IMR-90 (cell line): ENCODE data around the gene JMJD1C. TPM values are rescaled to one million over a fixed set of nuclear protein-coding genes. Genes with fewer than 3 reads are reported as not detected.
A peak's percentile ranks its signal among the peaks of the same experiment; 100 is the strongest.

Experiments used
- ATAC-seq: fragments of 200-7000 bp; cut with Tn5 transposase; 2 replicates; pipeline ENCODE4 v1.9.1; 2020; ENCODE audit warnings: low read depth, mild to moderate bottlenecking, moderate library complexity
- BruUV-seq: library from RNA; stranded (reverse); fragments of 400-500 nt; replicated peaks from 2 replicates; lab custom pipeline; 2021; lab: Mats Ljungman, UMichigan
- CTCF ChIA-PET: fragments of 300-600 bp; formaldehyde crosslinking; extraction: SDS; loops from one replicate; lab custom pipeline; 2021; ENCODE audit warnings: antibody characterized with exemption; lab: Yijun Ruan, JAX
- POLR2A ChIA-PET: fragments of 300-600 bp; sonication (Branson Sonifier 250); formaldehyde crosslinking; loops from one replicate; lab custom pipeline; 2022; ENCODE audit warnings: antibody characterized with exemption; ENCODE audit not compliant: unreplicated experiment; lab: Charles Lee
- DNase-seq: peaks from one replicate; pipeline ENCODE4 v3.0.0; 2013
- H2AFZ ChIP-seq: replicated peaks from 2 replicates; pipeline ENCODE3; 2013; ENCODE audit warnings: low read length, mild to moderate bottlenecking; ENCODE audit not compliant: poor library complexity
- H2AK5ac ChIP-seq: 2 replicates; pipeline ENCODE4 v1.6.1; 2013; ENCODE audit warnings: low read depth, low read length, inconsistent platforms
- H2AK9ac ChIP-seq: replicated peaks from 2 replicates; pipeline ENCODE3; 2013; ENCODE audit warnings: mild to moderate bottlenecking, low read depth, low read length, moderate library complexity; ENCODE audit not compliant: poor library complexity
- H2BK120ac ChIP-seq: 2 replicates; pipeline ENCODE4 v1.6.1; 2013; ENCODE audit warnings: low read depth, low read length, inconsistent platforms
- H2BK15ac ChIP-seq: 3 replicates; pipeline ENCODE4 v1.6.1; 2013; ENCODE audit warnings: low read depth, low read length, inconsistent platforms
- H2BK20ac ChIP-seq: 2 replicates; pipeline ENCODE4 v1.6.1; 2013; ENCODE audit warnings: low read depth, mild to moderate bottlenecking, inconsistent platforms, low read length, moderate library complexity
- H2BK5ac ChIP-seq: 2 replicates; pipeline ENCODE4 v1.6.1; 2013; ENCODE audit warnings: mild to moderate bottlenecking, low read depth, low read length, inconsistent platforms; ENCODE audit not compliant: poor library complexity, severe bottlenecking
- H3K14ac ChIP-seq: replicated peaks from 2 replicates; pipeline ENCODE4 v1.6.1; 2013; ENCODE audit warnings: low read depth, low read length, inconsistent platforms
- H3K18ac ChIP-seq: 2 replicates; pipeline ENCODE4 v1.6.1; 2013; ENCODE audit warnings: low read depth, low read length, control low read depth
- H3K23ac ChIP-seq: 2 replicates; pipeline ENCODE4 v1.6.1; 2013; ENCODE audit warnings: low read depth, low read length, inconsistent platforms
- H3K27ac ChIP-seq: 2 replicates; pipeline ENCODE4 v1.5.1; 2013; ENCODE audit warnings: mild to moderate bottlenecking, control low read depth, low read length; ENCODE audit not compliant: insufficient read depth
- H3K27me3 ChIP-seq: 2 replicates; pipeline ENCODE4 v1.6.1; 2013; ENCODE audit warnings: low read length; ENCODE audit not compliant: control insufficient read depth, insufficient read depth
- H3K36me3 ChIP-seq: 2 replicates; pipeline ENCODE4 v1.6.1; 2013; ENCODE audit warnings: low read length, mixed read lengths; ENCODE audit not compliant: control insufficient read depth, insufficient read depth
- H3K4ac ChIP-seq: 2 replicates; pipeline ENCODE4 v1.6.1; 2013; ENCODE audit warnings: low read depth, low read length, inconsistent platforms
- H3K4me1 ChIP-seq: 2 replicates; pipeline ENCODE4 v1.6.1; 2013; ENCODE audit warnings: low read length, mixed read lengths; ENCODE audit not compliant: control insufficient read depth, insufficient read depth
- H3K4me2 ChIP-seq: 2 replicates; pipeline ENCODE4 v1.6.1; 2013; ENCODE audit warnings: low read depth, mild to moderate bottlenecking, control low read depth, low read length, moderate library complexity
- H3K4me3 ChIP-seq: 2 replicates; pipeline ENCODE4 v1.5.1; 2013; ENCODE audit warnings: low read depth, mild to moderate bottlenecking, control low read depth, low read length, moderate library complexity; ENCODE audit not compliant: insufficient read depth
- H3K56ac ChIP-seq: 2 replicates; pipeline ENCODE4 v1.6.1; 2013; ENCODE audit warnings: low read length, inconsistent platforms; ENCODE audit not compliant: insufficient read depth; ENCODE audit errors: extremely low read depth
- H3K79me1 ChIP-seq, 2 experiments: 2 replicates each; pipeline ENCODE4 v1.6.1; 2013; ENCODE audit warnings: low read length in 2 of 2, inconsistent platforms in 1 of 2, low read depth in 1 of 2
- H3K9ac ChIP-seq: 2 replicates; pipeline ENCODE4 v1.6.1; 2013; ENCODE audit warnings: low read depth, low read length, control low read depth
- H3K9me1 ChIP-seq: 2 replicates; pipeline ENCODE4 v1.6.1; 2013; ENCODE audit warnings: low read length, inconsistent platforms; ENCODE audit not compliant: insufficient read depth
- H3K9me3 ChIP-seq: 2 replicates; pipeline ENCODE4 v1.6.1; 2013; ENCODE audit warnings: low read length; ENCODE audit not compliant: control insufficient read depth, insufficient read depth
- H4K20me1 ChIP-seq: 2 replicates; pipeline ENCODE4 v1.6.1; 2013; ENCODE audit warnings: low read length, inconsistent platforms; ENCODE audit not compliant: insufficient read depth
- H4K5ac ChIP-seq: 2 replicates; pipeline ENCODE4 v1.6.1; 2013; ENCODE audit warnings: mild to moderate bottlenecking, low read depth, low read length, control low read depth
- H4K8ac ChIP-seq, 2 experiments: 2 replicates each; pipeline ENCODE4 v1.6.1; 2013; ENCODE audit warnings: low read depth in 2 of 2, low read length in 2 of 2, control low read depth in 1 of 2, inconsistent platforms in 1 of 2
- H4K91ac ChIP-seq: 2 replicates; pipeline ENCODE4 v1.6.1; 2013; ENCODE audit warnings: low read depth, low read length, inconsistent platforms; ENCODE audit not compliant: insufficient read depth
- BHLHE40 ChIP-seq: fragments of 150-350 bp; IDR thresholded peaks from 2 replicates; pipeline ENCODE4 v1.6.1; 2016; ENCODE audit warnings: mild to moderate bottlenecking, low read depth, low read length
- CEBPB ChIP-seq: IDR thresholded peaks from 2 replicates; pipeline ENCODE4 v1.6.1; 2012; ENCODE audit warnings: low read depth, low read length, improper control_type of control experiment
- CHD1 ChIP-seq: IDR thresholded peaks from 2 replicates; pipeline ENCODE4 v1.6.1; 2012; ENCODE audit warnings: low read depth, low read length, improper control_type of control experiment
- FOS ChIP-seq: fragments of 150-350 bp; IDR thresholded peaks from 2 replicates; pipeline ENCODE4 v1.6.1; 2016; ENCODE audit warnings: low read depth, low read length
- MAFK ChIP-seq: IDR thresholded peaks from 2 replicates; pipeline ENCODE4 v1.6.1; 2012; ENCODE audit warnings: low read depth, low read length, improper control_type of control experiment
- MAZ ChIP-seq: IDR thresholded peaks from 2 replicates; pipeline ENCODE4 v1.6.1; 2012; ENCODE audit warnings: low read depth, mild to moderate bottlenecking, low read length, improper control_type of control experiment, moderate library complexity, borderline replicate concordance
- MXI1 ChIP-seq: IDR thresholded peaks from 2 replicates; pipeline ENCODE4 v1.6.1; 2012; ENCODE audit warnings: low read depth, mild to moderate bottlenecking, low read length, moderate library complexity, borderline replicate concordance
- NFE2L2 ChIP-seq: fragments of 150-350 bp; IDR thresholded peaks from 2 replicates; pipeline ENCODE4 v1.6.1; 2016; ENCODE audit warnings: low read depth, mild to moderate bottlenecking, low read length
- POLR2A ChIP-seq: IDR thresholded peaks from 2 replicates; pipeline ENCODE4 v1.6.1; 2012; ENCODE audit warnings: mild to moderate bottlenecking, low read depth, low read length
- RAD21 ChIP-seq: IDR thresholded peaks from 2 replicates; pipeline ENCODE4 v1.6.1; 2012; ENCODE audit warnings: low read length, improper control_type of control experiment
- RCOR1 ChIP-seq: IDR thresholded peaks from 2 replicates; pipeline ENCODE4 v1.6.1; 2012; ENCODE audit warnings: mild to moderate bottlenecking, low read length, improper control_type of control experiment; ENCODE audit not compliant: insufficient replicate concordance
- RFX5 ChIP-seq: IDR thresholded peaks from 2 replicates; pipeline ENCODE4 v1.8.0; 2012; ENCODE audit warnings: low read depth, mild to moderate bottlenecking, low read length, moderate library complexity
- SMC3 ChIP-seq: fragments of 150-350 bp; IDR thresholded peaks from 2 replicates; pipeline ENCODE4 v1.6.1; 2016; ENCODE audit warnings: low read depth, mild to moderate bottlenecking, antibody characterized with exemption, low read length, moderate library complexity
- WGBS, 2 experiments: methylation state at CpG; one replicate each; pipeline versions ENCODE4 v1.1.5 to v1.1.7; 2013; ENCODE audit warnings: missing lambda C conversion rate in 2 of 2; ENCODE audit not compliant: insufficient read length in 1 of 2; ENCODE audit errors: extremely low coverage in 2 of 2; 5-methylcytosine and 5-hydroxymethylcytosine counted together
- dilution Hi-C: fragments of 300-500 bp; cut with HindIII; formaldehyde crosslinking; loops from one replicate; pipeline ENCODE4 v1.14.3; 2018; ENCODE audit warnings: low sequenced_read_pairs; ENCODE audit not compliant: unreplicated experiment
- in situ Hi-C: fragments of 300-500 bp; cut with MboI; formaldehyde crosslinking; loops from 3 replicates; pipeline ENCODE4 v1.14.3; 2019; ENCODE audit warnings: low sequenced_read_pairs, inconsistent platforms, mixed read lengths
- intact Hi-C: fragments of 100-400 bp; cut with micrococcal nuclease; formaldehyde crosslinking; loops from 2 replicates; pipeline ENCODE4 v1.10.0; 2022
- polyA plus RNA-seq, 3 experiments: library from polyadenylated mRNA; depleted of rRNA; stranded (reverse); fragments of >200 nt; gene quantifications; 2 replicates each; pipeline ENCODE4 v1.2.3, GENCODE V29; 2012; ENCODE audit warnings: low replicate concordance in 1 of 3
- total RNA-seq: library from RNA; depleted of rRNA; stranded (reverse); fragments of >200 nt; gene quantifications from 2 replicates; pipeline ENCODE4 v1.2.3, GENCODE V29; 2012
- TF ChIP-seq, protein P1 (sequence below): fragments of 150-350 bp; IDR thresholded peaks from 2 replicates; pipeline ENCODE4 v1.6.1; 2016; ENCODE audit warnings: low read depth, mild to moderate bottlenecking, low read length, moderate library complexity, borderline replicate concordance
- TF ChIP-seq, protein P2 (sequence below): conservative IDR thresholded peaks from 2 replicates; pipeline ENCODE4 v1.5.1; 2012; ENCODE audit warnings: mild to moderate bottlenecking, low read depth, low read length, improper control_type of control experiment
- TF ChIP-seq, protein P3 (sequence below): fragments of 150-350 bp; IDR thresholded peaks from 2 replicates; pipeline ENCODE4 v1.6.1; 2017; ENCODE audit warnings: mild to moderate bottlenecking, antibody characterized with exemption, low read length, low read depth

Gene JMJD1C
- total and polyA plus RNA-seq, 2 of the 4 experiments (the other 2 are of a cell fraction), result 15.6 to 96.8 TPM

DNA sequence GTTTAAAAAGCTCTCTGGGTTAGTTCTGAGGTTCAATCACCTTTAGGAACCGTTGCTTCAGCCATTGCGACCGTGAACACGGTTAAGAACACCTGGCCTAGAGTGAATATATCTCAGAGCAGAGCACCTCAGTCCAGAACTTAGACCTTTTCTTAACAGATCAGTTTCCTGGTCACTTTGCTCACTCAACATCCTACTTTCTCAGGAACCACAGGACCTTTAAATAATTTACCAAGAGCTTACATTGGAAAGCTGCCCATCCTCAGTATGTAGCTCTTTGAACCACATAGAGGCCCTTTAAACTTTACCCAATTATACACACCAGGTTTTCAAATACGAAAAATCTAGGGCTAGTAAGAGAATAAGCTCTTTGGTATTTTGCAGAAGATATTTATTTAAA lies 179.4 kb downstream of the JMJD1C start:
- Histone ChIP-seq H3K4me2 (no peak overlapping the region), H3K36me3 (no peaks in the 10 kb centered on the region), H2BK20ac (no peak overlapping the region), H2BK120ac (no peak overlapping the region), H4K8ac (no peak overlapping the region), H2BK15ac (no peak overlapping the region), H2AK5ac (no peak overlapping the region), H3K23ac (no peak overlapping the region), H3K4me3 (no peak overlapping the region), H4K91ac (no peak overlapping the region), H2BK5ac (no peak overlapping the region), H4K5ac (no peak overlapping the region), H3K4ac (no peak overlapping the region), H2AK9ac (no peak overlapping the region), H3K4me1 (no peaks in the 10 kb centered on the region), H3K56ac (no peak overlapping the region), H3K79me1 (peaks cover 24 to 45% of the 10 kb centered on the region in 2 experiments), H3K9me3 (no peaks in the 10 kb centered on the region), H3K9ac (no peak overlapping the region), H4K20me1 (peaks cover 13% of the 10 kb centered on the region; the same call in 1 of the 2 replicates), H3K18ac (no peak overlapping the region), H2AFZ (no peak overlapping the region), H3K9me1 (0 out of 2 replicates have a peak, but pooled peaks cover 5% of the 10 kb centered on the region), H3K27me3 (no peaks in the 10 kb centered on the region), H3K14ac (no peak overlapping the region), H3K27ac (no peak overlapping the region)
- dilution Hi-C loops (no loop called here), in situ Hi-C loops (no loop called here), intact Hi-C loops (no loop called here)
- POLR2A ChIA-PET, result no interaction called here
- no TSS peak for BruUV-seq
- no peak for ATAC-seq
- 93% methylated on average over 4 of the region's 5 CpGs; no CpG with 5 or more reads in 1 of the 2 experiments for WGBS, 2 experiments
- TF ChIP-seq NFE2L2 (no peak), SMC3 (no peak), RAD21 (no peak), RCOR1 (no peak), MXI1 (no peak), FOS (no peak), MAZ (no peak), MAFK (no peak), RFX5 (no peak), CEBPB (no peak), BHLHE40 (no peak), CHD1 (no peak), POLR2A (no peak)
- TF ChIP-seq, protein P1, sequence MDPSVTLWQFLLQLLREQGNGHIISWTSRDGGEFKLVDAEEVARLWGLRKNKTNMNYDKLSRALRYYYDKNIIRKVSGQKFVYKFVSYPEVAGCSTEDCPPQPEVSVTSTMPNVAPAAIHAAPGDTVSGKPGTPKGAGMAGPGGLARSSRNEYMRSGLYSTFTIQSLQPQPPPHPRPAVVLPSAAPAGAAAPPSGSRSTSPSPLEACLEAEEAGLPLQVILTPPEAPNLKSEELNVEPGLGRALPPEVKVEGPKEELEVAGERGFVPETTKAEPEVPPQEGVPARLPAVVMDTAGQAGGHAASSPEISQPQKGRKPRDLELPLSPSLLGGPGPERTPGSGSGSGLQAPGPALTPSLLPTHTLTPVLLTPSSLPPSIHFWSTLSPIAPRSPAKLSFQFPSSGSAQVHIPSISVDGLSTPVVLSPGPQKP, result no peak
- TF ChIP-seq, protein P2, sequence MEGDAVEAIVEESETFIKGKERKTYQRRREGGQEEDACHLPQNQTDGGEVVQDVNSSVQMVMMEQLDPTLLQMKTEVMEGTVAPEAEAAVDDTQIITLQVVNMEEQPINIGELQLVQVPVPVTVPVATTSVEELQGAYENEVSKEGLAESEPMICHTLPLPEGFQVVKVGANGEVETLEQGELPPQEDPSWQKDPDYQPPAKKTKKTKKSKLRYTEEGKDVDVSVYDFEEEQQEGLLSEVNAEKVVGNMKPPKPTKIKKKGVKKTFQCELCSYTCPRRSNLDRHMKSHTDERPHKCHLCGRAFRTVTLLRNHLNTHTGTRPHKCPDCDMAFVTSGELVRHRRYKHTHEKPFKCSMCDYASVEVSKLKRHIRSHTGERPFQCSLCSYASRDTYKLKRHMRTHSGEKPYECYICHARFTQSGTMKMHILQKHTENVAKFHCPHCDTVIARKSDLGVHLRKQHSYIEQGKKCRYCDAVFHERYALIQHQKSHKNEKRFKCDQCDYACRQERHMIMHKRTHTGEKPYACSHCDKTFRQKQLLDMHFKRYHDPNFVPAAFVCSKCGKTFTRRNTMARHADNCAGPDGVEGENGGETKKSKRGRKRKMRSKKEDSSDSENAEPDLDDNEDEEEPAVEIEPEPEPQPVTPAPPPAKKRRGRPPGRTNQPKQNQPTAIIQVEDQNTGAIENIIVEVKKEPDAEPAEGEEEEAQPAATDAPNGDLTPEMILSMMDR, result no peak
- TF ChIP-seq, protein P3, sequence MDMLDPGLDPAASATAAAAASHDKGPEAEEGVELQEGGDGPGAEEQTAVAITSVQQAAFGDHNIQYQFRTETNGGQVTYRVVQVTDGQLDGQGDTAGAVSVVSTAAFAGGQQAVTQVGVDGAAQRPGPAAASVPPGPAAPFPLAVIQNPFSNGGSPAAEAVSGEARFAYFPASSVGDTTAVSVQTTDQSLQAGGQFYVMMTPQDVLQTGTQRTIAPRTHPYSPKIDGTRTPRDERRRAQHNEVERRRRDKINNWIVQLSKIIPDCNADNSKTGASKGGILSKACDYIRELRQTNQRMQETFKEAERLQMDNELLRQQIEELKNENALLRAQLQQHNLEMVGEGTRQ, result no peak
- DNase-seq, result peak; percentile 38
- CTCF ChIA-PET, result interaction anchor here (0.7 kb wide), 1 partner anchor 266 kb away, joined by 3 read pairs; no protein-coding TSS in a partner anchor
